Motor neuron (in vitro differentiated cells): ENCODE results near the gene SELENOF. TPM values are rescaled to one million over a fixed set of nuclear protein-coding genes. Genes with fewer than 3 reads are reported as not detected.
"Not testable (repeated sequence)": the region's sequence is repeated elsewhere in the genome, so short reads cannot be mapped to it uniquely, and the experiment has no call there.

Experiments used
- ATAC-seq, 8 experiments: fragments of 200-7000 bp; cut with Tn5 transposase; replicated peaks in 6 of 8; 2 replicates each; pipeline ENCODE4 v1.8.0; 2021; ENCODE audit warnings: mild to moderate bottlenecking in 8 of 8, moderate library complexity in 8 of 8
- H3K27ac ChIP-seq, 2 donors: fragments of 250-450 bp; sonication (Bioruptor Pico); 2 replicates each; pipeline ENCODE4 v1.9.0; 2021; ENCODE audit warnings: antibody characterized with exemption in 2 of 2, mild to moderate bottlenecking in 2 of 2, moderate library complexity in 1 of 2
- H3K4me1 ChIP-seq, 2 donors: fragments of 250-450 bp; sonication (Bioruptor Pico); replicated peaks in 1 of 2; 2 replicates each; pipeline ENCODE4 v1.6.1; 2021; ENCODE audit warnings: antibody characterized with exemption in 2 of 2, mild to moderate bottlenecking in 2 of 2, moderate library complexity in 1 of 2
- H3K4me3 ChIP-seq, 5 donors: fragments of 250-450 bp; sonication (Bioruptor Pico); 2 replicates each; pipeline ENCODE4 v1.9.0; 2021; ENCODE audit warnings: antibody characterized with exemption in 5 of 5, mild to moderate bottlenecking in 5 of 5, moderate library complexity in 4 of 5
- WGBS, 10 experiments: fragments of 450-650 bp; shearing (Covaris generic); methylation state at CpG; one replicate each; pipeline ENCODE4 v1.0.0; 2022; 5-methylcytosine and 5-hydroxymethylcytosine counted together
- in situ Hi-C, 9 experiments: fragments of 400-800 bp; cut with MboI; loops; one replicate each; pipeline ENCODE4 v1.15.0; 2021; ENCODE audit warnings: low sequenced_read_pairs in 9 of 9, low pct_unique_long_range_greater_than_20kb in 2 of 9; ENCODE audit not compliant: unreplicated experiment in 9 of 9
- total RNA-seq, 8 experiments: library from RNA; unstranded; fragments of 300-600 nt; gene quantifications; 2 replicates each; pipeline versions ENCODE4 v1.2.3 to v1.2.4, GENCODE V29; 2022

Gene SELENOF
- total RNA-seq, 8 experiments from 2014 or later = 129 to 302 (median 173) TPM

GRCh38 chr1:86914601-86914997, 673 bp upstream of the SELENOF start, which contains the start of gene HS2ST1:
Gene HS2ST1 (plus strand): TSS chr1:86914635.
- peaks cover 6 to 10% of the 10 kb centered on the region in 2 donors for H3K4me1 ChIP-seq
- peak in 5 of 8 experiments; percentile 25 to 80 (median 77) for ATAC-seq
- 0% methylated on average over 2 to 5 of the region's 45 CpGs; no CpG with 5 or more reads in 7 of the 10 experiments for WGBS, 10 experiments
- peak within 1 kb of the TSS; percentile 99 to 100 for H3K27ac ChIP-seq
- in situ Hi-C loops = no loop called here
- H3K4me3 ChIP-seq = peak within 1 kb of the TSS; percentile 76 to 93 (median 84)

- Histone ChIP-seq H3K4me3 (peak overlapping the region; percentile 53 to 93 (median 84)), H3K4me1 (peaks cover 6 to 10% of the 10 kb centered on the region in 2 donors), H3K27ac (peak overlapping the region; percentile 99 to 100)
- ATAC-seq = peak in 2 of 8 experiments; percentile 1 to 2
- WGBS, 10 experiments = 0 to 5% (median 1%) methylated on average over 5 to 17 of the region's 17 CpGs
- in situ Hi-C loops = no loop called here
Observed at GRCh38 chr1:86913399-86913895, 479 bp downstream of the SELENOF start.

- no peak for ATAC-seq
- Histone ChIP-seq H3K27ac (no peak overlapping the region), H3K4me3 (peak overlapping the region; percentile 53 to 93 (median 84)), H3K4me1 (peaks cover 6 to 10% of the 10 kb centered on the region in 2 donors)
- WGBS, 10 experiments = 27 to 80% (median 59%) methylated on average over 1 to 6 of the region's 6 CpGs; no CpG with 5 or more reads in 1 of the 10 experiments
- in situ Hi-C loops = no loop called here
Observed at GRCh38 chr1:86912281-86912900, 1.5 kb downstream of the SELENOF start.

- peak in 3 of 8 experiments; percentile 64 to 97 (median 67) for ATAC-seq
- Histone ChIP-seq H3K4me1 (no peaks in the 10 kb centered on the region), H3K4me3 (no peak overlapping the region), H3K27ac (no peak overlapping the region)
- WGBS, 10 experiments = 40 to 100% (median 63%) methylated on average over 1 to 2 of the region's 2 CpGs; no CpG with 5 or more reads in 5 of the 10 experiments
- in situ Hi-C loops = no loop called here
Observed at GRCh38 chr1:86906419-86906818, 7.5 kb downstream of the SELENOF start.

- 0 to 100% (median 40%) methylated on average over 1 of the region's 1 CpG; no CpG with 5 or more reads in 3 of the 10 experiments for WGBS, 10 experiments
- Histone ChIP-seq H3K27ac (no peak overlapping the region), H3K4me3 (no peak overlapping the region), H3K4me1 (no peaks in the 10 kb centered on the region)
- in situ Hi-C loops = no loop called here
- no peak for ATAC-seq
Observed at GRCh38 chr1:86905875-86906274, 8.1 kb downstream of the SELENOF start.

- H3K4me3 ChIP-seq, H3K4me1 ChIP-seq, H3K27ac ChIP-seq, in situ Hi-C loops, ATAC-seq: not testable (repeated sequence)
- no CpG with 5 or more reads among the region's 33 CpGs for WGBS, 10 experiments
Observed at GRCh38 chr1:86899401-86899800, 14.5 kb downstream of the SELENOF start.

- in situ Hi-C loops = no loop called here
- WGBS, 10 experiments = 93 to 100% (median 100%) methylated on average over 1 to 5 of the region's 5 CpGs; no CpG with 5 or more reads in 1 of the 10 experiments
- Histone ChIP-seq H3K27ac (no peak overlapping the region), H3K4me3 (no peak overlapping the region), H3K4me1 (no peaks in the 10 kb centered on the region)
- ATAC-seq = no peak
Observed at GRCh38 chr1:86888327-86888726, 25.6 kb downstream of the SELENOF start.

GRCh38 chr1:86887479-86888162, 26.3 kb downstream of the SELENOF start:
- no peak overlapping the region for H3K27ac ChIP-seq
- ATAC-seq = no peak
- WGBS, 10 experiments = 80 to 100% (median 96%) methylated on average over 1 to 5 of the region's 5 CpGs; no CpG with 5 or more reads in 3 of the 10 experiments
- H3K4me1 ChIP-seq = no peaks in the 10 kb centered on the region
- H3K4me3 ChIP-seq = no peak overlapping the region
- in situ Hi-C loops = no loop called here

- 90 to 100% (median 100%) methylated on average over 1 of the region's 1 CpG; no CpG with 5 or more reads in 2 of the 10 experiments for WGBS, 10 experiments
- in situ Hi-C loops = no loop called here
- Histone ChIP-seq H3K27ac (no peak overlapping the region), H3K4me1 (no peaks in the 10 kb centered on the region), H3K4me3 (no peak overlapping the region)
- ATAC-seq = peak in 2 of 8 experiments; percentile 24 to 50
Observed at GRCh38 chr1:86875722-86876121, 38.2 kb downstream of the SELENOF start.

- no peak for ATAC-seq
- in situ Hi-C loops = no loop called here
- Histone ChIP-seq H3K27ac (no peak overlapping the region), H3K4me3 (no peak overlapping the region), H3K4me1 (no peaks in the 10 kb centered on the region)
- WGBS, 10 experiments = 78 to 100% (median 99%) methylated on average over 3 to 8 of the region's 8 CpGs
Observed at GRCh38 chr1:86872086-86872485, 41.8 kb downstream of the SELENOF start.

GRCh38 chr1:86871001-86871400, 42.9 kb downstream of the SELENOF start:
- no peak overlapping the region for H3K4me3 ChIP-seq
- in situ Hi-C loops = no loop called here
- WGBS, 10 experiments = 90 to 100% (median 97%) methylated on average over 1 to 3 of the region's 3 CpGs
- no peak for ATAC-seq
- H3K27ac ChIP-seq = no peak overlapping the region
- H3K4me1 ChIP-seq = no peaks in the 10 kb centered on the region

- no peak for ATAC-seq
- H3K27ac ChIP-seq = no peak overlapping the region
- in situ Hi-C loops = no loop called here
- H3K4me3 ChIP-seq = no peak overlapping the region
- WGBS, 10 experiments = 91 to 100% (median 100%) methylated on average over 1 of the region's 1 CpG
- no peaks in the 10 kb centered on the region for H3K4me1 ChIP-seq
Observed at GRCh38 chr1:86868477-86868876, 45.4 kb downstream of the SELENOF start.

- H3K4me1 ChIP-seq, ATAC-seq, H3K27ac ChIP-seq, H3K4me3 ChIP-seq, in situ Hi-C loops: not testable (repeated sequence)
- WGBS, 10 experiments = 80 to 100% (median 100%) methylated on average over 1 to 4 of the region's 4 CpGs; no CpG with 5 or more reads in 2 of the 10 experiments
Observed at GRCh38 chr1:86867278-86867677, 46.6 kb downstream of the SELENOF start.
